Fibroblast of peridontal ligament (primary cell): Measurements from ENCODE around the gene PBX1.
"Not testable (repeated sequence)": the region's sequence is repeated elsewhere in the genome, so short reads cannot be mapped to it uniquely, and the experiment has no call there.

Source experiments
- DNase-seq: peaks from one replicate; pipeline ENCODE4 v3.0.0-alpha.2; 2010; ENCODE audit errors: extremely low read depth

Gene PBX1

DNA sequence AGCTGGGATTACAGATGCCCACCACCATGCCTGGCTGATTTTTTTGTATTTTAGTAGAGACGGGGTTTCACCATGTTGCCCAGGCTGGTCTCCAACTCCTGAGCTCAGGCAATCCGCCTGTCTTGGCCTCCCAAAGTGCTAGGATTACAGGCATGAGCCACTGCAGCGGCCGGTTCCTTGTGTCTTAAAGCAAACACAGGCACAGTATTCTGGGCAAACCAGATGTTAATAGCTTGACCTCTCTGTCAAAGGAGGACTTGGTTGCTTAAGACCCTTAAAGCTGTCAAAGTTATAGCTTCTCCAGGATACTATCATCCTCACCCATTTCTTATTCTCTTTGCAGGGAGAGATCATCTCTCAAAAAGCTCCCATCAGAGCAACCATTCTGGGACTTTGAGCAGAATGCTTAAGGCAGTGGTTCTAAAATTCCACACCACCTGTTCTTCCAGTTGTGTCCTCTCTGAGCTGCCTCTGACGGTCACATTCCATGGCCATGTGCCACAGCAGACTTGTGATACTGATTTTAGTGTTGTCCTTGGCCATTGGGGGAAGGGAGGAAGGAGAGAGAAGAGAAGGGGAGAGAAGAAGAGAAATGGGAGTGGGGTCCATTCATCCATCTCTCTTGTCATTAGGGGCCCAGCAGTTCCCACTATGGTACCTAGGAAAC, 81.8 kb downstream of the PBX1 start:
- no peak for DNase-seq

DNA sequence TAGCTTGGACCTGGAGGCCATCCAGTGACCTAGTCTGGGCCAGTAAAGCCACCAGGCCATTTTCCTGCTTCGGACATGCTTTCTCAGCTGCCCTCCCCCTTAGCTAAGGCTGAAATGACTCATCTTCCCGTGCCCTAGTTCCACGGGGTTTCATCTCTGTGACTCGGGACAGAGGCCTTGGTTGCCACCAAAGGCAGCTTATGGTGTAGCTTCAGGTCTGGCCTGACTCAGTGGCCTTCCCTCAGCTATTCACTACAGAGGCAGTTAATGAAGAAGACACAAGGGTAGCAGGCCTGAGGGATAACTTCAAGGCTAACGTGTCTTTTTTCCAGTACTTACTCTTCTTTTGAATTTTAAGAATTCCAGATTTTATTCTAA, 82.4 kb downstream of the PBX1 start:
- no peak for DNase-seq

DNA sequence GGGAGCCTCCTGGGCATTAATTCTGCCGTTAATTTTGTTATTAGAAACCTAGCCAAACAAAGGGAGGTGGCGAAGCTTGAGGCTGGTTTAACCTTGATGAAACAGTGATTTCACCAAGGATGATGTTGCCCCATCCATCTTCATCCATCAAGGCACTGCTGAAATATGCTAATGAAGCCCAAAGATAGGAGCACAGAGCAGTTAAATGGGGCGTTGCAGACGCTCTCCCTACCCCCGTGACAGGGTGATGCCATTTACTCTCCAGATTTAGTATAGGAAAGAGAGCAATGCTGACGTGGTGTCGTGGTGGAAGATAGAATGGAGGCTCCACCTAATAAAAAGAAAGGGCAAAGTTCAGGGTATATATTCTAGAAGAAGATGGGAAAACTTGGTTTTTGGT, 84.0 kb downstream of the PBX1 start:
- DNase-seq, result no peak

DNA sequence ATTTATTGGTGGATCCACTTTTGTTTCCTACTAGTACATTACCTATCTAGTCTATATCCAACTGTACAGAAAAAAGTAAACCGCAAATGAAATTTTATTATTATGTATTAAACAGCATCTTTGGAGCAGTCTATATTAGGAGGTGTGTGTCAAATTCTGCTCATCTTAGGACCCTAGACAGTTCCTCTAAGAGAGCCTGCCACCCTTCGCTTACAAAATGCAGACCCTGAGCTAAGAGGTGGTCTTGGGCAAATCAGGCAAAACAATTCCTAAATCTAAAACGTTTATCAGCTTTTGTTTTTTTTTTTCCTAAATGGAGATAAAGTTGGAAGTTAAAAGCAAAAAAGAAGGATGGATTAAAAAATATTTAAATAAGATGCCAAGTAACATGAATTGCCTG, 85.3 kb downstream of the PBX1 start:
- DNase-seq, result no peak

DNA sequence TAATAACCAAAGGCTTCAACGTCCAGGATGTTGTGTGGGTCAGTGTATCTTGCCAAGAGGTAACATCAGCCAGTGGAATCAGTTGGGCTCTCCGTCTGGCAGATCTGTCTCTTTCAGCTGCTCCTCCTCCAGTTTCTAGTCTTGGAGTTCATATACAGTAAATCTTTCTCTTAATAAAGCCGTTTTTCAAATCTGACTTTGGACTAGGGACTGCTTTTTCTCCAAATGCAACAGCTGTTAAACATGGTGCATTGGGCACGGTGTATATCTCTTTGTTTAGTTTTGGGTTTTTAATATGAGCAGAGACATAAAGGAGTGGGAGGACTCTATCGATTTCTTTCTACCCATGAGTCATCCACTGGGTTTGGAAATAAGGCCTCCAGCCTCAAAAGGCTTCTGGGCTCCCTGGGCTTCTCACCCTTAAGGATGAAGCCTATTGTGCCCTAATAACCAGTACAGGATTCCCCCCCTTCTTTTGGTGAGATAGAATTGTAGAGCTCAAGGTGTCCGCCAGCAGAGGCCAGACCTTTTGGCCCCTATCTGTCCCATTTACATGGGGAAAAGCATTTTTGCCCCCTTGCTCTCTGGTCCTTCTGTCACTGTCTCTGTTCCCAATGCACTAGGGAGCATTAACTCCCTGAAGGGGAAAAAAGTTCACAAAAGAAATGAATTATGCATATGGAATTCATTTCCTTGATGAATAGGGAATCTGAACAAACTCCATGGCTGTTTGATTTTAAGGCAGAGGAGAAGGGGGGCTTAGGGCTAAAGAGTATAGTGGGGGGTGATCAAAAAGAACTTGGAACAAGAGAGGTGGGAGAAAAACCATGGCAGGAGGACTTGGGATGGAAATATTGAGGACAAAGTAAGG, 86.0 kb downstream of the PBX1 start:
- peak; percentile 70 for DNase-seq

DNA sequence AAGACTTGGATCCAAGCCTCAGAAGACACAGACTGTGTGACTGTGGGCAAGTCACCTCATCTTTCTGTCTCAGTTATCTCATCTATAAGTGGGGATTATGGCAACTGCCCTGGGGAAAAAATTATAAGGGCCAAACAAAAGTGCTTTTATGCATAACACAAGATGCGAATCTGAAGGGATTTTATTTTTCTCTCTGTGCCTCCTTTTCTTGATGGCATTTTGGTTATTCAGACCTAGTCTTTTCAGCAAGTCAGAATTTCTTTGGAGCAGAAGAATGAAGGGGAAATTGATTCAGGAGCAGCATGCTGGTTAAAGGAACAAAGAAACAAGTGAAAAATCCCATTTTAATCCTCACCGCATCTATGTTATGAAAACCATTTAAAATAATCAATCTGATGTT, 86.9 kb downstream of the PBX1 start:
- DNase-seq, result no peak

DNA sequence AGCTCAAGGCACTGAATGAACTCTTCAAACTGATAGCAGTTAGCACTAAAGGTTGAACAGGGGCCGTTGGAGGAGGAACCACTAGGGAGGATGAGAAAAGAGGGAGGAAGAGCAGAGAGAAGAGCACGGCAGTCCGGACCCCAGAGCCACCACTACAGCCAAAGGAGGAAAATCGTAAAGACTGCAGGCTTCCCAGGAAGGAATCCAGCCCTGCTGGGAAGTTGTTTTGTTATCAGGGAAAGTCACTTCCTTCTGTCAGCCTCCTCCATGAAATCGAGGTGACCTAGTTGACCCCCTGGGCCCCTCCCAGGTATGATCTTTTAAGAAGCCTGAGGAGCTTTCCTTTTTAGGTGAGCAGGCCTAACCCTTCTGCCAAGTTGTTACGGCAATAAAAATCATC, 88.2 kb downstream of the PBX1 start:
- no peak for DNase-seq

DNA sequence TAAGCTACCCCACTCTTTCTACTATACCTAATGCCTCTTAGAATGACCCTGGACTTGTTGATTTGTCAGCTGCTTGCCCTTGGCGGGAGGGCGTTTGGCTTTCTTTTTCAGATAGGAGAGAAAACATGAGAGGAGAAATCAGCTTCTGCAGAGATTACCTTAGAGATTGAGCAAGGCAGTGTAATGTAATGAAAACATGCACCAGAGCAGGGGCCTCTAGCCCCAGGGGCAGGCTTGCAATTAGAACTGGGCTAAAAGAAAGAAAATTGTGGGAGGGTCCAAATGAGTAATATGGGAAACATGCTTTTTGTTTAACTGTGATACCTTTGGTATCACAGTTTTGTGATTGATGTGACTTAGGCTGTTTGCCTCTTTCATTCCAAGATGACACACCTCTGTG, 89.7 kb downstream of the PBX1 start:
- DNase-seq, result no peak

DNA sequence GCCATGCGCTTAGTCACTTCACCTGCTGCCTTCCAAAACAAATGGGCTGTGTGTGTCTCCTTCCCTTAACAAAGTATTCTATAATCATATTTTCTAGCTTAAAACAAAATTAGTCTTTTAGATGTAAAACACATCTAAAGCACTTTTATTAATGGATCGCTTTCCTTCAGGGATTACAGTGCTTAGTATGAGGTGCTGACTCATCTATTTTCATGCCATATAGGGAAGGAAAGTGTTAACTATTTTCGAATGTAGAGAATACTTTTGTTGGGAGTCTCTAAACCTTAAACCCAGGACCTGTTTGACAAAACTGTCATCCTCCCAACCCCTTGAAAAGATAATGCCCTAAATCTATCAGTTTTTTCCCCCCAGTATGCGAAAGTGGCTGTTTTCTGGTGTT, 90.2 kb downstream of the PBX1 start:
- DNase-seq, result no peak

DNA sequence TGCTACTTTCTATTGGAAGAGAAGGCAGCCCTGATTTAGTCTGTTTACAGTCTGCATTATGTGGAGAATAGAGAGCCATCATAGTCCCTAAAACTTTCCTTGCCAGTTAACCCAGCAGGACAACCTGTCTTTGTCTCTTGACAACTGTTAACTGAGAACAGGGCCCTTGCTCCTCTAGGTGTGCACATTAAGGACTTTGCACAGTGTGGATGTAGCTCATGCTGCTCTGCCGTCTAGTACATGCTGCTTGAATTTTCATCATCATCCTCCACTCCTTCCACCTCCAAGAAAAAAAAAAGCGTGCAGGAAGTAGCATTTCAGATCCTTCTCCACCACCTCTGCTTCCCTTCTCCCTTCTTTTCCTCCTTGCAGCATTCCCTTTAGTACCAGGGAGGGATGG, 91.5 kb downstream of the PBX1 start:
- no peak for DNase-seq

DNA sequence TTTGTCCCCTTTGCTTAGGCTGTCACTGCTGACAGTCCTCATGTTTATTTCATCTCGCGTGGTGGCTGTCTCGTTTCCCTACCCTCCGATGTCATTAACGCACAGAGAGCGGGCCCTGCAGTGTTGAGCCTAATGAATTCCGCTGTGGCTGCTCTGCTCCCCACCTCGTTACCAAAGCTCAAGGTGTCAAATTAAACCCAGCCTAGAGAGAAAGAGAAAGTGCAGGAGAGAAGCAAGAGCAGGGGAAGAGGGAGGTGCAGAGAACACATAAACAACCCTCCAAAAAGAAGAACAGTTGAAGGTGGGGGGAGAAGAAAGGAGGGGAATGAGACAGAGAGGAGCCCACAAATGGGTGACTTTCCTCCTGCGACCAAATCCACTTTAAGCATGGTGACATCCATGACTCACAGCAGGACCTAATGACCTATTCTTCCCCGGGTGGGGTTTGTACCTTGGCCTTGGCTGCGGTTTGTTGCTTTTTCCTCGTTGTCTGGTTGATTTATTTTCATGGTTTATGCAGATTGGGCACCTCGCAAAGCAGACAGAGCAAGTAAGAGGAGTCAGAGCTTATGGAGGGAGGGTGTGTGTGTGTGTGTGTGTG, 92.5 kb downstream of the PBX1 start:
- no peak for DNase-seq

DNA sequence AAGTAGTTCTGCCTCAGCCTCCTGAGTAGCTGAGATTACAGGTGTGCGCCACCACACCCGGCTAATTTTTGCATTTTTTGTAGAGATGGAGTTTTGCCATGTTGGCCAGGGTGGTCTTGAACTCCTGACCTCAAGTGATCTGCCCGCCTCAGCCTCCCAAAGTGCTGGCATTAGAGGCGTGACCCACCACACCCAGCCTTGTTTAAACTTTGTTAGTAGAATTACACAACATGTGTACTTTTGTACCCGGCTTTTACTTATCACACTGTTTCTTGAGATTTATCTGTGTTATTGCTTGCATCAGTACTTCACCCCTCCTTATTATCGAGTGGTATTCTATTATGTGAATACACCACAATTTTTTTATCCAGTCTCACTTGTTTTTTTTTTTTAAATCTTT, 94.0 kb downstream of the PBX1 start:
- not testable (repeated sequence) for DNase-seq

DNA sequence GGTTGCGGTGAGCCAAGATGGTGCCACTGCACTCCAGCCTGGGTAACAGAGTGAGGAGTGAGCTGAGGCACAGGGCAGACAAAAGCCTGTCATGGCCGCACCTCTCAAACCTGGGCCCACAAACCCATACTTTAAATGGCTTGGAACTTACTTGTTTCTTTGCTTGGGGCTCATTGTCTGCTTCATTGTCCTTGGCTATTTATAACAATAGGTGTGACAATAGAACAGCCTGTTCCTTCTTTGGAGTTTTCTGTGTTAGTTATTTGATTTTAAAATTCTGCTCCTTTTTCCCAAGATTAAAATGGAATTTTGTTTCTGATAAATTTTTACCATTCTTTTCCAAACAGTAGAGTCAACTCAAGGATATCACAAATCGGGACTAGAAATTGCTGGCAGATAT, 94.7 kb downstream of the PBX1 start:
- DNase-seq, result no peak

DNA sequence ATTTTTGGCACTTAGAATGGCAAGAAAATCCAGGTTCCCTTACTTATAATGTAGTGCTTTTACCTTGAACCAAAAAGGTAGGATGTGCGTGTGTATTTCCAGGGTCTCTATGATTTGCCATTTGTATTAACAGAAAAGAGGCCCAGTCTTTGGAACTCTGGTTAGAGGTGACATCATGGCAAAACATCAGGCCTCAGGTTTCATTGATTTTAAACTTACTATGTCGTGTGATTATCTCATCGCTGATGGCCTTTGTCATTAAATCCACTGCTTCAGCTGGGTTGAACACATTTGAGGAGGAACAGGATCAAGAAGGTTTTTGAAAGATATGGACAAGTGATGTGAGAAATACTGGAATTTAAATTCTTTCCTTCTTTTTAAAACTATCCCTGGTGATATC, 95.2 kb downstream of the PBX1 start:
- DNase-seq, result no peak

DNA sequence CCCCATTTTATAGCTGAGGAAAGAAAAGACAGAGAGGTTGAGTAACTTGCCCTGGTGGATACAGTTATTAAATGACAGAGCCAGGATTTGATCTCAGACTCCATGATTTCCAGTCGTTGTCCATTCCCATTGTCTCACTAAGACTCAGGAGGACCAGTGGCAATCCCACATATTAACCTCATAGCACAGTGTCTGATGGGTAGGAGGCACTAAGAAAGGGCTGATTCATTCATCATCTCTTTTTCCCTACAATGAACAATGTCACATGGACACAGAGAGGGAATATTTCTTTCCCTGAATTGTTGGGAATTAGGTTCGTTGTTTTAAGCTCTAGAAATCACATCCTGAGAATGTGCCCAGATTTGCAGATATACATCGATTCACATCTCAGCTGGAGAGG, 99.9 kb downstream of the PBX1 start:
- DNase-seq, result no peak

DNA sequence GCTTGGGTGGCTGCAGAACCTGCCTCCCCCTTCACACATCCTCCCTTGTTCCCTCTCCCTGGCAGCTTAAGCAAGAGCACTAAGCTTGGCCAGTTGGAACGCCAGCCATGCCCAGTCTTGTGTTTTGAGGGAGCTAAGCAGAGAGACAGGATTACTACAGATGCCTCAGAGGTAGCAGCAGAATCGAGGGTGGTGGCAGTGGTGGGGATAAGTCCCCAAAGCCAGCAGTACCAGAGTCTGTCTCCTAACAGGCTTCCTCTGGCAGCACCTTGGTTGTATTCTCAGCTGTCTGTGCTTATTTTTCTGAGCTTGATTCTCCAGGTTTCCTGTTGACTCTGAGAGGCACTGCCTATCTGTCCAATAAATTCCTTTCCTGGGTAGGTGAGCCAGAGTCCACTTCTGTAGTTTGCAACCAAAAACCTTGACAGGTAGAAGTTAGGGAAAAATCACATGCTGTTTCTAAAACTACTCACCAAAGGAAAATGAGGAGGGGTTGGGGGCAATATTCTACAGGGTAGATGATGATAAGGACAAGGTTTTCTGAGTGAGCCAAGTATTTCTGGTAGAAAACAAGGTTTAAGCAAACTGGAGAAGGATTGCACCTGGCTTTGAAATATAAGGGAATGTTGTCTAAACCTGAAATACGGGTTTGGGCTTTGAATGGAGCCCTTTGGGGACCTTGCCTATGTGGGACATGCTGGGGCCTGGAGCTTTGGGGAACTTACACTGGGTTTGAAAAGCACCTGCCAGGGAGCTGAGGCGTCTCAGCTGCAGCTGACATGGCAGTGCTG, 100.8 kb downstream of the PBX1 start:
- DNase-seq, result no peak

DNA sequence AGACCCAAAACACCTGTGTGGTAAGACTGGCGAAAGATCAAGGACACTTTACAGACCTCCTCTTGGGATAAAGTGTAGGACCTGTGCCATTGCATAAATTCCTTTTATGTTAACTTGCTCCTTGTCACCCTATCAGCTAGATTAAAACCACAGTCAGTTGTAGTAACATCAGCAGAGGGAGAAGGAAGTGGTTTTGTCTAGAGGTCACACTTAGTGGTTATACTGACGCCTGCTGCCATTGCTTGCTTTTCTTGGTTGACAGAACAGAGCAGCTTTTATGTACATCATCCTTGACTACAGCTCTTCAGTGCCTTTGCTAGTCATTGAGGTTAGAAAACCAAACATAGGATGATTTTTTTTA, 101.4 kb downstream of the PBX1 start:
- no peak for DNase-seq

DNA sequence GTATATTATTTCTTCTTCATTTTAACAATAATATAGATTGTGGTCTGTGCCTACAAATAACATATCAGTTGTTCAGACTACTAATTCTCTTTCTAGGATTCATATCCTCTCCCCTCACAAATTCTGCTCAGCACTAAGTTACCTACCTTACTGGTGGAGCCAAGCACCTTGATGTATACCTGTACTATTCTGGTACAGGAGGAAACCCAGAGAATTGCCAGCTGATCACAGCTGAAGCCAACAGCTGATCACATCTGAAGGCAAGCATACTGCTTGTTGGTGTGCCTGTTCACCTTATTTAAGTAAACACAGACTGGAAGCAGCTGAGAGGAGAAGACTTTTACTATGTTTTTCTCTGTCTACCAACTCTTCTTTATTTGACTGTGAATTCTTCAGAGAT, 101.8 kb downstream of the PBX1 start:
- no peak for DNase-seq

DNA sequence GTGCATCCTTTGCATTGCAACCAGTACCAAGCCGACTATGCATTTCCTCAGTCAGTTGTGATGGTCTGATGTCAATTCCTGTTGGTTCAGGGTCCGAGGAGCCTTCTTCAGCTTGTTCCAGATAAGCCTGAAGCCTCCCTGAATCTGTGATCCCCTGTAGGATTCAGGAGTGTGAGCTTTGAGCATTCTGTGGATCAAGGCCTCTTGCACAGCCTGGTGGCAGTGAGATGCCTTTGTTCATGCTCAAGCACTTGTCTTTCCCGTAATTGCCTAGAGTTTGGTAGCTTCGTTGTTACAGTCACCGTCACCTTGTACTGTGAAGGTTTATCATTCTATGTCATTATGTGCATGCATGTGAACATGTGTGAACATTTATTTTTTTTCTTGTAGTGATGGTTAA, 103.5 kb downstream of the PBX1 start:
- no peak for DNase-seq

DNA sequence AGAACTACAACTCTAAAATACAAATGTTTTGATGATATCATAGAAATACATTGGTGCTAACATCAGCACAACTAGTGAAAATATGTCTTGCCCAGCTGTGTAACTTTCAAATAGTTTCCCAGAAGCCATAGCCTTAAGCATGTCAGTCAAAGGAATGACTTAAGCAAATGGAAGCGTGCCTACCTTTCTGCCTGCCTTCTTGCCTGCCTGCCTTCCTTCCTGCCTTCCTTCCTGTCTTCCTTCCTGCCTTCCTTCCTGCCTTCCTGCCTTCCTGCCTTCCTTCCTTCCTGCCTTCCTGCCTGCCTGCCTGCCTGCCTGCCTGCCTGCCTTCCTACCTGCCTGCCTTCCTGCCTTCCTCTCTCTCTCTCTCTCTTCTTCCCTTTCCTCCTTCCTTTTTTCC, 104.0 kb downstream of the PBX1 start:
- DNase-seq, result no peak

DNA sequence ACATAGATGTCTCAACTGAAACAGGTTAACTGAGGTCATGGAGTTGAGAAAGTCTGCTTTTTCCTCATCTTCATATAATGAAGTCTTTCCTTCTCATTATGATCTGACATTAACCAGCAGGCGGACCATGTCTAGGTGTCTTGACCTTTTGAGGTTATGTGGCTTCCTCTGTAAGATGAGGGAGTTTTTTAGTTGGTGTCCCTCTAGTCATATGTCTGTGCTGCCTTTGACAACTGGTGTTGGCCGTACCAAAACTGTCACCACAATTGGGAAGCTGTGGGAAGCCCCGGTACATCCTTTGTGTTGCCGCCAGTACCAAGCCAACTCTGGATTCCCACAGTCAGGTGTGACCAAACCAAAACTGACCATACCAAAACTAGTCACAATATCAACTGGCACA, 105.1 kb downstream of the PBX1 start:
- no peak for DNase-seq

DNA sequence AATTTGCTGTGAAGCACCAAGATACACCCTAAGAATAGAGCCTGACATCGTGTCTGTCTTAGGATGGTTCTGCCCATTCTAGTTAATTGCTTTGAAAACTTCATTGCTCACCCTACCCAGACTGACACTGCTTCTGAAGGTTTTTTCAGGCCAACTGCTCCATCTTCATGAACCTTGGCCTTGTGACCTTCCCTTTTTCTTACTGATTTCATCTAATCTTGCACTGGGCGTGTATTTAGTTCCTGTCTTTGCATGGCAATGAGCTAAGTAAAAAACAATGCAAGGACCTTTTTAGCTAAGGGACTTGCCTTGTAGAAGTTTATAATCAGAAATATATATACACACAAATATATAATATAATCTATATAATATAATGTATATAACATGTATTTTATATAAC, 108.0 kb downstream of the PBX1 start:
- DNase-seq, result no peak

DNA sequence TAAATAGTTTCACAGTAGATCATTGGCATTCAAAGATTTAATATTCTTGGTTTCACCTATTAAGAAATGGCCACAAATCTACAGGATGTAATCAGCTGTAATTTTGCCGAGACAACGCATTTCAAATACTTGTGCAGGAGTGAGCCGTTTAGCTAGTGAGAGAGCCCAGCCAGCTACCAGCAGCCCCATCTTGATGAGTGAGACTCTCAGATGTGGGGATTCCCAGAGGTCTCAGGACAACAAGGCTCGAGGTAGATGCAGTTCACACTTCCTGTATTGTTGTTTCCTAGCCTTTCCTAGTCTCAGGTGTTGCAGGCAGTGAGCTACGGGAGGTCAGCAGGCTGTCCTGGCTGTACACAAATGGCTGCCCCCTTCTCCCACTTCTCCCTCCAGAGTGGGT, 108.6 kb downstream of the PBX1 start:
- no peak for DNase-seq
